GM18526 (cell line): ENCODE data around the gene PRKAB1.
A peak's percentile ranks its signal among the peaks of the same experiment; 100 is the strongest.

ENCODE experiments used
- POLR2A ChIP-seq: IDR thresholded peaks from 3 replicates; pipeline ENCODE4 v1.6.1; 2011; ENCODE audit not compliant: insufficient read length; ENCODE audit errors: extremely low read depth

Gene PRKAB1

GRCh38 chr12:119667577-119668323, at the start of gene PRKAB1:
Gene PRKAB1, plus strand, starts transcription at chr12:119668133. Its CDS starts 112 bp downstream, at chr12:119668245.
- peak; percentile 90 for TF ChIP-seq POLR2A

- TF ChIP-seq POLR2A = no peak
These were observed 47.4 kb upstream of the PRKAB1 start for GRCh38 chr12:119620490-119620889.

- TF ChIP-seq POLR2A = no peak
These were observed 46.1 kb upstream of the PRKAB1 start for GRCh38 chr12:119621878-119622277.

GRCh38 chr12:119624966-119625365, 43.0 kb upstream of the PRKAB1 start:
- no peak for TF ChIP-seq POLR2A

- no peak for TF ChIP-seq POLR2A
These were observed 40.8 kb upstream of the PRKAB1 start for GRCh38 chr12:119627019-119627643.

- TF ChIP-seq POLR2A = no peak
These were observed 40.2 kb upstream of the PRKAB1 start for GRCh38 chr12:119627686-119628085.

GRCh38 chr12:119630223-119630780, 37.6 kb upstream of the PRKAB1 start:
- TF ChIP-seq POLR2A = no peak

GRCh38 chr12:119630962-119631550, 36.9 kb upstream of the PRKAB1 start:
- TF ChIP-seq POLR2A = no peak

- no peak for TF ChIP-seq POLR2A
These were observed 35.8 kb upstream of the PRKAB1 start for GRCh38 chr12:119631930-119632678.

GRCh38 chr12:119634743-119635142, 33.2 kb upstream of the PRKAB1 start:
- TF ChIP-seq POLR2A = no peak

GRCh38 chr12:119642986-119643385, 24.9 kb upstream of the PRKAB1 start:
- no peak for TF ChIP-seq POLR2A

GRCh38 chr12:119644930-119645329, 23.0 kb upstream of the PRKAB1 start:
- no peak for TF ChIP-seq POLR2A

- TF ChIP-seq POLR2A = no peak
These were observed 22.3 kb upstream of the PRKAB1 start for GRCh38 chr12:119645535-119646059.

GRCh38 chr12:119649202-119649808, 18.6 kb upstream of the PRKAB1 start:
- TF ChIP-seq POLR2A = no peak

GRCh38 chr12:119652665-119653064, 15.3 kb upstream of the PRKAB1 start:
- TF ChIP-seq POLR2A = no peak

GRCh38 chr12:119659289-119659897, 8.5 kb upstream of the PRKAB1 start:
- no peak for TF ChIP-seq POLR2A
